Myometrial cell (primary cell): ENCODE results near the gene ENTPD2. TPM values are rescaled to one million over a fixed set of nuclear protein-coding genes. Genes with fewer than 3 reads are reported as not detected.

Experiments
- total RNA-seq: library from RNA; depleted of rRNA; stranded (reverse); fragments of >200 nt; gene quantifications from 2 replicates; pipeline ENCODE4 v1.2.3, GENCODE V29; 2015

ENTPD2 gene
- 0.58 TPM in 1 of 2 replicates, not detected in the other for total RNA-seq

DNA sequence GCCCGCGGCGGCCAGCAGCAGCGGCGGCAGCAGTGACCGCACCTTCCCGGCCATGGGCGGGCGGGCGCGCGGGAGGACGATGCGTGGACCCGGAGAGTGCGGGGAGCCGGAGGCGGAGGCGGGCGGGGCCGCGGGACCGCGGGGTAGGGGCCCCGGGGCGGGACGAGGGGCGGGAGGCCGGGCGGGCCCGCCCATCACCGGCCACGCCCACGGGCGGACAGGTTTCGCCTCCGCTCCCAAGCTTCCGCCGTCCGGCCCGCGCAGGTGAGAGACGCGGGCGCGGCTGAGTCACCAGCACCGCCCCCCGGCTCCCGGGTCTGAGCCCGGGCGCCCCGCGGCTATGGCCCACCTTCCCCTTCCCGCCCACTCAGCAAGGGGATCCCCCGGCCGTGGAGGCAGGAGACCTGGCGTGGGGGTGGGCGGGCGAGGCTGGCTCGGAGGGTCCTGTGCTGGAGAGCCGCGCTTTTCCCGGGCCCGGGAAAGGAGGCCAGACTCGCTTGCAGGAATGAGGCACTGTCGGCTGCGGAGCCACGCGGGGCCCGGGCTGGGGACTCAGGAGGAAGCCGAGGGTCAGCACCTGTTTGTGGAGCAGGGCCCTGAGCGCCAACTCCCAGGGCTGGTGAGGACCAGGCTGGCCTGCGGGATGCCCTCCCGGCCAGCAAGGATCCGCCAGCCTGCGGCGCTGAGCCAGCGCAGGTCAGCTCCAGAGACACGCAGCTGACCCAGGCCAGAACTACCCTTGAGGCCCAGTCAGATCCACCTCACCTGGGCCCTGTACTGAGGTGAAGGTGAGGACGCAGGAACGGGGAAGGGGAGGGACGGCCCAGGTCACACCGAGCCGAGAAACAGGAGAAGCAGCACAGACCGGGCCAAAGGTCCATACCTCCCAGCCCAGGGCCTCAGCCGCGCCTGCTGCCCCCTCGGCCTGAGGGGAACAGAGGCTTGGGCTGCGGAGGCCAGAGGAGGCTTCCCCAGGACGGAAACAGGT lies at the start of gene ENTPD2:
ENTPD2 (minus strand) TSS at position 118 of the 988 bp plus-strand sequence; CDS start at position 54, 64 bp downstream.

DNA sequence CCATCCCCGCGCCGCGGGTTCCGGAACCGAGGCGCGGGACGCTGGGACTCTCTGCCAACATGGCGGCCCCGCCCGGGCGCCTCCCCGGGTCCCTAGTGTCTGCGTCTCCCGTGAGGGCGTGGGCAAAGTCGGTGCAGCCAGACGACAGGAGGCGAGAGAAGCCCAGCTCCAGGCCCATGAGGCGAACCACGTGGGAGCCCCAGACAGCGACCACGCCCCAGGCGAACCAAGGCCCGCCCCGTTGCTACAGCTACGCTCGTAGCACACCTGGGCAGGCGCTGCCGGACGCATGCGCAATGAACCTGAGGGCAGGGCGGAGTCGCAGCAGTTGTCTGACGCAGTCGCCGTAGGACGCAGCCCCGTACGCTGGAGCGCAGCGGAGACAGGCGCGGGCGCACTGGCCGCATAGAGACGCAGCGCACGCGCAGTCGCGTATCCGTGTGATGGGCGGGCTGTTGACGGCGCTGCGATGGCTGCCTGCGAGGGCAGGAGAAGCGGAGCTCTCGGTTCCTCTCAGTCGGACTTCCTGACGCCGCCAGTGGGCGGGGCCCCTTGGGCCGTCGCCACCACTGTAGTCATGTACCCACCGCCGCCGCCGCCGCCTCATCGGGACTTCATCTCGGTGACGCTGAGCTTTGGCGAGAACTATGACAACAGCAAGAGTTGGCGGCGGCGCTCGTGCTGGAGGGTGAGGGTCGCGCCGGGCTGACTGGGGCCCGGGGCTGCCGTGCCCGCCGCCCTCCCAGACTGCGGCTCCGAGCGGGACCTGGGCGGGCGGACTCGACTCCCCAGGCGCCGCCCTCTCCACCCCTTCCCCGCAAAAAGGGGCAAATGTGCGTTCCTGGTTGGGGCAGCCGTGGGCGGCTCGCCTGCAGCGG lies 32.9 kb upstream of the ENTPD2 start, which contains the start of gene MAN1B1:
MAN1B1 (plus strand) TSS at position 455 of the 878 bp plus-strand sequence; CDS start at position 470, 15 bp downstream.

DNA sequence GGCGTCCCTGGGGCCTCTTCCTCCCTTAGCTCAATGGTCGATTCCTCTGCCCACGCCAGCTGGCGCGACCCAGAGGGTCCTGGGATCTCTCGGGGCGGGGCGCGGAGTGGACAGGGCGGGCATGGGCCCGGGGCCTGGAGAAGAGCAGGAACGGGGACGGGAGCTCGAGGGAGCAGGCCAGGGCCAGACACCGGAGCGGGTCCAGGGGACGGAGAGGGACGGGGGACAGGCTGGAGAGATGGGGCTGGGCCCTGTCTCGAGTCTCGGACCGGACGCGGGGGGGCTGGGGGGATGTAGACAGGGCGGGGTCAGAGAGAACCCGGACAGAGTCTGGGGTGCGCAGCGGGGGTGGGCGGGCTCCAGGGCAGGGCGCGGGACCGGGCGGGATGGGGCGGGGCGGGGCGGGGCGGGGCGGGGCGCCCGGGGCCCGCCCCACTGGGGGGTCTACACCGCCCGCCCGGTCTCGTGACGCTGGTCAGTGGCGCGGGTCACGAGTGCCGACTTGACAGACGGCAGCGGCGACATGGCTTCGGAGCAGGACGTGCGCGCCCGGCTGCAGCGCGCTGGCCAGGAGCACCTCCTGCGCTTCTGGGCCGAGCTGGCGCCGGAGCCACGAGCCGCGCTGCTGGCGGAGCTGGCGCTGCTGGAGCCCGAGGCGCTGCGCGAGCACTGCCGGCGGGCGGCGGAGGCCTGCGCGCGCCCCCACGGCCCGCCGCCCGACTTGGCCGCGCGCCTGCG lies 23.3 kb upstream of the ENTPD2 start, which contains the start of gene UAP1L1:
UAP1L1 (plus strand) TSS at position 508 of the 738 bp plus-strand sequence; CDS start at position 524, 16 bp downstream.

DNA sequence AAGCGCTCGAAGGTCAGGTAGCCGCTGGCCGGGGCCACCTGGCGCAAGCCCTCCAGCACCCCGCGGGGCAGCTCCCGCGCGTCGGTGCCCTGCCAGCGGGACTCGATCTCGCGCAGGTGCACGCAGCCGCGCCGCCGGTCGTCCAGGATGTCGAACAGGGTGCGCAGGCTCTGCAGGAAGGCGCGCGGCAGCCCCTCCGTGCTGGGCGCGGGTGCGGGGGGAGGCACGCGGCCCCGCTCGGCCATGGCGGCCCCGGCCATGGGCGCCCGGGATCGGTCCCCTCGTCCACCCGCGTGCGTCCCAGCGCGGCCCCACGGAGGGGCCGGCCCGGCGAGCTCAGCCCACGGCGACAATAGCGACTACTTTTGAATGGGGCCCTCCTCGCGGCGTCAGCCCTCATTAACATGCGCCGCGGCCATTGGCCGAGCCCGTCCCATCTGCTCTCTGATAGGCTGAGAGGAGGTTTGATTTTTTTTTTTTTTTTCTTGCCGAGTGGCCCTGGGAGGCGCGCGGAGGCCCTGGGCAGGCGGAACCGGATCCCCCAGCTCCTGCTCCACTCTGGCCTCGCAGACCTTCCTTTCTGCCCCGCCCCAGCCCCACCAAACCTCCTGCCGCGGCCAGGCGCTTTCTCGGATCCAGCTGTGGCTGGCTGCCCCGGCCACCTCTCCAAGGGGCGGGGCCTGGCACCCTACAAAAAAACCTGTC lies 16.5 kb upstream of the ENTPD2 start, which contains the start of gene SAPCD2:
SAPCD2 (minus strand) TSS at position 357 of the 705 bp plus-strand sequence; CDS start at position 260, 97 bp downstream.

DNA sequence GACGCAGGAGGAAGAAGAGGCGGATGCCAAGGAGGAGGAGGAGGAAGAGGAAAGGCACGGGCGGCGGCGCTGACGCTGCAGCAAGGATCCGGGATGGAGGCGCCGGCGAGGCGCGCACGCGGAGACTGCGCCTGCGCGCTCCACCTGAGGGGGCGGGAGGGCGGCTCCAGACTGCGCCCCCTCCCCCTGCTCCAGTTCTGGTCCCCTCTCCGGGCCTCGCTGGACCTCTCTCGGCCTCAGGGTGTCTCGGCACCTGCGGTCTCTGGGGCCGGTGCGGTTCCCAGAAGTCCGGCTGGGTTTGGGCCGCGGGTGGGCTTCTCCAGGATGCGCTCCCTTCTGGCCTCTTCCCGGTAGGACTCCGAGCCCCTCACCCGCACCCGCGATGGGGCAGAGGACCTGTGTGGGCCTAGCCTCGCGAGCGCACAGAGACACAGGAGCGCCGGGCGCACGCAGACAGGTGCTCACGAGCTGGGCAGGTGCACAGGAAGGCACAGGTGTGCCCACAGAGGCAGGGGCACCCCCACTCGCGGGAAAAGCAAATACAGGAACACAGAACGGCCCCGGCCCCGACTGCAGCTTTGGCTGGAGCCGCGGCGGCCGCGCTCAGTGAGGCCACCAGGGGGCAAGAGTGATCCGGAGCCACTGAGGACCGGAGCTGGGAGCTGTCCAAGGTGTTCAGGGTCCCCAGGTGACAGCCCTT lies 7.6 kb downstream of the ENTPD2 start, which contains the start of gene NPDC1:
NPDC1 (minus strand) TSS at position 90 of the 700 bp plus-strand sequence. CDS start 188 bp downstream, outside the sequence.

DNA sequence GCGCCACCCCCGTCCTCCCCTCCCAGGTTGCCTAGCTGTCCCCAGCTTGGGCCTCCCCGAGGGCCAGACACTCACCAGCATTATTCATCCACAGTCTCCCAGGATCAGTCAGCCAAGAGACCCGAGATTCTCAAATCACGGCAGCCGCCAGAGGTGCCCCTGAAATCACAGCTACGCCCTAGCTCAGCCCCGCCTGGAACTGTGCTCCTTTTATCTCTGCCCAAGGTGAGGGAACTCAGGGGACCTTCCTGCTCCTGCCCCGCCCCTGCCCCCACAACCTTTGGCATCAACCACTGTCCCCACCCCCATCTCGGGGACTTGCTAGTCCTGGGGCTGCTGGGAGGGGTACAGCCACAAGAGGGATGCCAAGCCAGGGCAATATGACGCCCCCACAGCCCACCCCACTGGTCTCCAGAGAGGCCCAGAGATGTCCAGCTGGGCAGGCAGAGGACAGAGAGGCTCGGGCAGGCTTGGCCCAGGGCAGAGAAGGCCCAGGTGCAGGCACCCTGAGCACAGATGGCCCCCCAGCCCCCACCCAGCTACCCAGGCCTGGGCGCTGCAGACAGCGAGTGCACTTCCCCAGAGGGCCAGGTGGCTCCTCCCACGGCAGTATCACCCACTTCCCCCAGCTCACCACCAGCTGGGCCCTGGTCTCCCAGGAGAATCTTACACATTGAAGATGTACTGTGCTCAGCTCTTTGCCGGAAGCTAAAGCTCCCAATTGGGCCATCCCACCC lies 21.8 kb downstream of the ENTPD2 start, which contains the start of gene FUT7:
FUT7 (minus strand) TSS at position 185 of the 737 bp plus-strand sequence; CDS start at position 88, 97 bp downstream.

DNA sequence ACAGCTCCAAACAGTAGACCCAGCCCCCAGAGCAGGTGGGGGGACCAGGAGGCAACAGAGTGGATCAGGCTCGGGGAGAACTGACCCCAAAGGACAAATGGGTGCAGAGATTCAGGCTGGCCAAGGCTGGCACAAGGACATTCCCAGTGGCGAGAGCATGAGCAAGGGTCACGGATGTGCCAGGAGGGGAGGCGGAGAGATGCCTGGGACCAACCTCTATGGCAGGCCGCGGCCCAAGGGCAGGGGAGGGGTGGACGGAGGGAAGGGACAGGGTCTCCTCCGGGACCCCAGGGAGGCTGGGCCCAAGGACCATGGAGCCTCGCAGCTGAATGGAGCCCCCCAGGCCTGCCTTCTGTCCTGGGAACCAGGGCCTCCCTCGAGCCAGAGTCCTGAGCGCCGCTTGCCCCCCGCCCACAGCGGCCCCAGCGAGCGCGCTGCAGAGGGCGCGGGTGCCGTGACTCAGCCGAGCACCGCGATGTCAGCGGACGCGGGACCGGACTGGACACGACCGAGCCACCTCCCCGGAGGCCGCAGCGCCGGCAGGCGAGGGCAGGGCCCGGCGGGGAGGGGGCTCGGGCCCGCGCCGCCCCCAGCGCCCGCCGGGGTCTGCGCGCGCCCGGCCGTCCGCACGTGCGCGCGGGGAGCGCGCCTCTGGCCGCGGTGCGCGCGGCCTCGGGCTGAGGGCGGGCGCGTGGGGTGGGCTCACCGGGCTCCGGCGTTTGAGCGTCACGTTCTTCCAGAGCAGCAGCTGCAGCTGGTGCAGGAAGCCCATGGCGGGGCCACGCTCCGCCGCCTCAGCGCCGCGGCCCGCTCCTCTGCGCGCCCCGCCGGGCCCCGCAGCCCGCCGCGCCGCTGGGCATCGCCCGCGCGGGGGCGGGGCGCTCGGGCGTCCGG lies 26.2 kb downstream of the ENTPD2 start, which contains the start of gene ABCA2:
ABCA2 (minus strand) TSS at position 869 of the 894 bp plus-strand sequence; CDS start at position 772, 97 bp downstream.

Other genes with a start within 250 kb of the ENTPD2 start
- gene RABL6, start 246.1 kb downstream of the ENTPD2 start, total RNA-seq, result 93.4 and 94.1 TPM in 2 replicates
- 1.4 TPM in 1 of 2 replicates, not detected in the other for gene AJM1, start 211.6 kb downstream of the ENTPD2 start, total RNA-seq
- gene PHPT1, start 204.7 kb downstream of the ENTPD2 start, total RNA-seq, result 116 and 117 TPM in 2 replicates
- gene MAMDC4, start 201.7 kb downstream of the ENTPD2 start, total RNA-seq, result 0.71 and 1.4 TPM in 2 replicates
- 389 and 408 TPM in 2 replicates for gene EDF1, start 187.8 kb downstream of the ENTPD2 start, total RNA-seq
- 10.3 and 13.5 TPM in 2 replicates for gene TRAF2, start 167.5 kb downstream of the ENTPD2 start, total RNA-seq
- gene FBXW5, start 109.3 kb downstream of the ENTPD2 start, total RNA-seq, result 150 and 202 TPM in 2 replicates
- gene C8G, start 108.8 kb downstream of the ENTPD2 start, total RNA-seq, result not detected in 2 replicates
- gene LCN12, start 101.8 kb downstream of the ENTPD2 start, total RNA-seq, result not detected in 2 replicates
- gene PTGDS, start 76.6 kb downstream of the ENTPD2 start, total RNA-seq, result 16.1 and 28.3 TPM in 2 replicates
- 0.29 and 0.35 TPM in 2 replicates for gene LCNL1, start 71.1 kb downstream of the ENTPD2 start, total RNA-seq
- 38.8 and 45.3 TPM in 2 replicates for gene PAXX, start 61.6 kb downstream of the ENTPD2 start, total RNA-seq
- 21.6 and 29.6 TPM in 2 replicates for gene CLIC3, start 57.5 kb downstream of the ENTPD2 start, total RNA-seq
- 12.8 and 52.2 TPM in 2 replicates for gene ABCA2, start 25.8 kb downstream of the ENTPD2 start, total RNA-seq
- not detected in 2 replicates for gene FUT7, start 22.0 kb downstream of the ENTPD2 start, total RNA-seq
- gene NPDC1, start 7.9 kb downstream of the ENTPD2 start, total RNA-seq, result 24.2 and 27.3 TPM in 2 replicates
- 17.3 and 17.5 TPM in 2 replicates for gene SAPCD2, start 16.5 kb upstream of the ENTPD2 start, total RNA-seq
- 4.6 and 5.5 TPM in 2 replicates for gene UAP1L1, start 23.5 kb upstream of the ENTPD2 start, total RNA-seq
- gene MAN1B1, start 32.9 kb upstream of the ENTPD2 start, total RNA-seq, result 122 and 133 TPM in 2 replicates
- 62.6 and 81.0 TPM in 2 replicates for gene DPP7, start 60.7 kb upstream of the ENTPD2 start, total RNA-seq
- not detected in 2 replicates for gene GRIN1, start 85.1 kb upstream of the ENTPD2 start, total RNA-seq
- gene LRRC26, start 116.0 kb upstream of the ENTPD2 start, total RNA-seq, result not detected in 2 replicates
- not detected in 2 replicates for gene TMEM210, start 118.0 kb upstream of the ENTPD2 start, total RNA-seq
- gene ANAPC2, start 134.5 kb upstream of the ENTPD2 start, total RNA-seq, result 10.7 and 16.3 TPM in 2 replicates
- gene SSNA1, start 134.6 kb upstream of the ENTPD2 start, total RNA-seq, result 69.1 and 154 TPM in 2 replicates
- 9.2 and 14.7 TPM in 2 replicates for gene TPRN, start 146.7 kb upstream of the ENTPD2 start, total RNA-seq
- gene TMEM203, start 151.6 kb upstream of the ENTPD2 start, total RNA-seq, result 36.5 and 50.7 TPM in 2 replicates
- 12.4 and 19.0 TPM in 2 replicates for gene NDOR1, start 151.6 kb upstream of the ENTPD2 start, total RNA-seq
- gene RNF208, start 168.2 kb upstream of the ENTPD2 start, total RNA-seq, result not detected in 2 replicates
- 2.3 and 2.8 TPM in 2 replicates for gene CYSRT1, start 171.1 kb upstream of the ENTPD2 start, total RNA-seq
- not detected in 2 replicates for gene RNF224, start 173.4 kb upstream of the ENTPD2 start, total RNA-seq
- not detected in 2 replicates for gene SLC34A3, start 176.8 kb upstream of the ENTPD2 start, total RNA-seq
- gene TUBB4B, start 187.2 kb upstream of the ENTPD2 start, total RNA-seq, result 798 and 901 TPM in 2 replicates
- gene STPG3, start 197.2 kb upstream of the ENTPD2 start, total RNA-seq, result not detected in 2 replicates
- 55.5 and 60.5 TPM in 2 replicates for gene NELFB, start 201.3 kb upstream of the ENTPD2 start, total RNA-seq
- 51.3 and 58.7 TPM in 2 replicates for gene TOR4A, start 223.7 kb upstream of the ENTPD2 start, total RNA-seq
- 0.18 TPM in 1 of 2 replicates, not detected in the other for gene NRARP, start 248.2 kb upstream of the ENTPD2 start, total RNA-seq